Testis (tissue), 2 donors: ENCODE data around the gene ATP1B1.

Experiments
- POLR2A ChIP-seq: fragments of 450-650 bp; IDR thresholded peaks from one replicate; pipeline ENCODE4 v1.6.1; 2017; ENCODE audit warnings: antibody characterized with exemption, mild to moderate bottlenecking, moderate library complexity
- TF ChIP-seq, protein P1 (sequence below), 3 experiments: fragments of 450-650 bp in 2 of 3; fragments of 200-600 bp in 1 of 3; sonication (generic) in 1 of 3; IDR thresholded peaks; one replicate each; pipeline ENCODE4 v1.5.1; 2016 to 2019; ENCODE audit warnings: antibody characterized with exemption in 3 of 3, mild to moderate bottlenecking in 2 of 3, moderate library complexity in 1 of 3

DNA sequence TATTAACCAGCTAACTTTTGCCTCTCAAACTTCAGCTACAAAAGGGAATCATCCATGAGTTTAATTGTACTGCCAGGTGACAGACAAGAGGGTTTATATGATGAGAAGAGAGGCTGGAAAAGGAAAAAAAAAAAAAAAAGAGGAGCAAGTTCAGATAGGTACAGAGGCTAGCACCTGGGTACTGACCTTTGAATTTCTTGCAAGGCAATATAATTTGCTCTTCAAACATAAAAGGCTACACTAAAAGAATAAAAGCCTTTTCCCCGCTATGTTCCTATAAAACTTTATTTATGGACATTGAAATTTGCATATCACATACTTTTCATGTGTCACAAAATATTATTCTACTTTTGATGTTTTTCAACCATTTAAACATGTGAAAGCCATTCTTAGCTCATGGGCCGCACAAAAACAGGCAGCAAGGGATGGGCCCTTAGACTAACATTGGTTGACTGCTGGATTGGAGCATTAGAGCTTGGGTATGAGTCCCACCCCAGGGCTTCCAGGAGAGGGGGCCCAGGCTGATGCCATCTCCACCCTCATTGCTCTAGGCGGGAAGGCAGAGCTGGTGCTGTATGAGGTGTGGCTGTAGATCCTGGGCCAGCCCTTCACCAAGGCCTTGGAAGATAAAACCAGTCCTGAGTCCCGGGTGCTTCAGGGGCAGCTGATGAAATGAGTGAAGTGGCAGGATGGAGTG lies 44.3 kb downstream of the ATP1B1 start:
- TF ChIP-seq, protein P1, sequence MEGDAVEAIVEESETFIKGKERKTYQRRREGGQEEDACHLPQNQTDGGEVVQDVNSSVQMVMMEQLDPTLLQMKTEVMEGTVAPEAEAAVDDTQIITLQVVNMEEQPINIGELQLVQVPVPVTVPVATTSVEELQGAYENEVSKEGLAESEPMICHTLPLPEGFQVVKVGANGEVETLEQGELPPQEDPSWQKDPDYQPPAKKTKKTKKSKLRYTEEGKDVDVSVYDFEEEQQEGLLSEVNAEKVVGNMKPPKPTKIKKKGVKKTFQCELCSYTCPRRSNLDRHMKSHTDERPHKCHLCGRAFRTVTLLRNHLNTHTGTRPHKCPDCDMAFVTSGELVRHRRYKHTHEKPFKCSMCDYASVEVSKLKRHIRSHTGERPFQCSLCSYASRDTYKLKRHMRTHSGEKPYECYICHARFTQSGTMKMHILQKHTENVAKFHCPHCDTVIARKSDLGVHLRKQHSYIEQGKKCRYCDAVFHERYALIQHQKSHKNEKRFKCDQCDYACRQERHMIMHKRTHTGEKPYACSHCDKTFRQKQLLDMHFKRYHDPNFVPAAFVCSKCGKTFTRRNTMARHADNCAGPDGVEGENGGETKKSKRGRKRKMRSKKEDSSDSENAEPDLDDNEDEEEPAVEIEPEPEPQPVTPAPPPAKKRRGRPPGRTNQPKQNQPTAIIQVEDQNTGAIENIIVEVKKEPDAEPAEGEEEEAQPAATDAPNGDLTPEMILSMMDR (IDR thresholded peaks at IDR 0.05), result no peak
- no peak for TF ChIP-seq POLR2A
